HL-60 (cell line): Measurements from ENCODE around the gene LILRB4.

ENCODE experiments used
- DNase-seq, 2 experiments: peaks; one replicate each; pipeline ENCODE4 v3.0.0-alpha.2; 2010 to 2020; ENCODE audit warnings: low read depth in 1 of 2, low spot score in 1 of 2
- H3K27ac ChIP-seq: fragments of 250-450 bp; sonication (Bioruptor Pico); replicated peaks from 2 replicates; pipeline ENCODE4 v1.5.1; 2020; ENCODE audit warnings: mild to moderate bottlenecking, moderate library complexity
- H3K27me3 ChIP-seq: fragments of 250-450 bp; sonication (Bioruptor Pico); 2 replicates; pipeline ENCODE4 v1.5.1; 2021; ENCODE audit warnings: mild to moderate bottlenecking, moderate library complexity; ENCODE audit not compliant: insufficient read depth, poor library complexity, severe bottlenecking
- H3K4me3 ChIP-seq: replicated peaks from 2 replicates; pipeline ENCODE4 v1.5.1; 2011; ENCODE audit warnings: mild to moderate bottlenecking, control low read depth, low read length; ENCODE audit not compliant: insufficient read depth
- CTCF ChIP-seq: IDR thresholded peaks from one replicate; pipeline ENCODE4 v1.5.1; 2011; ENCODE audit warnings: low read length, control low read depth, inconsistent platforms; ENCODE audit not compliant: insufficient read depth
- GABPA ChIP-seq: IDR thresholded peaks from 2 replicates; pipeline ENCODE4 v1.6.1; 2012; ENCODE audit warnings: low read depth
- POLR2AphosphoS5 ChIP-seq: IDR thresholded peaks from 2 replicates; pipeline ENCODE4 v1.6.1; 2012; ENCODE audit warnings: low read depth
- REST ChIP-seq: IDR thresholded peaks from 2 replicates; pipeline ENCODE4 v1.6.1; 2012; ENCODE audit warnings: low read depth; ENCODE audit not compliant: insufficient replicate concordance
- SPI1 ChIP-seq: IDR thresholded peaks from 2 replicates; pipeline ENCODE4 v1.6.1; 2012; ENCODE audit warnings: low read depth, mild to moderate bottlenecking, borderline replicate concordance

LILRB4 gene

GRCh38 chr19:54665530-54665929, 2.7 kb downstream of the LILRB4 start:
- H3K27ac ChIP-seq: no peak overlapping the region
- no peak overlapping the region for H3K4me3 ChIP-seq
- peaks cover 3% of the 10 kb centered on the region for H3K27me3 ChIP-seq
- DNase-seq: no peak
- TF ChIP-seq SPI1 (no peak), GABPA (no peak), CTCF (no peak), POLR2AphosphoS5 (no peak), REST (no peak)

- no peak overlapping the region for H3K4me3 ChIP-seq
- no peak overlapping the region for H3K27ac ChIP-seq
- no peak for DNase-seq
- TF ChIP-seq REST: no peak
- TF ChIP-seq POLR2AphosphoS5: no peak
- TF ChIP-seq CTCF: no peak
- peaks cover 5% of the 10 kb centered on the region for H3K27me3 ChIP-seq
Measured at GRCh38 chr19:54667217-54667616, 4.4 kb downstream of the LILRB4 start.

DNA sequence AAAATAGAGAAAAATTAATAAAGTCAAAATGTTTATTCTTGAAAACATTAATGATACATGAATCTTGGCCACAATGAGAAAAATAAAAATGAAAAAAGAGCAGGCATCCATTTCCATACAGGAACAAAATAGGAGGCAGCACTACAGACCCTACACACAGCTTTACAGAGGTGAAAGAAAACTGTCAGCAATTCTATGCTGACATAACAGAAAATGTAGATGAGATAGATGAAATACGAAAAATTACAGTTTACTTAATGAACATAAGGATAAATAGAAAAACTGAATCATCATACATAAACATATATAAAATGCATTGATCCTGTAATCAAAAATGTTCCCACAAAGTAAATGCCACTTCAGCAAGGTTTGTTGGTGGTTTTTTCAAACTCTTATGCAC, 5.6 kb downstream of the LILRB4 start:
- no peak overlapping the region for H3K27ac ChIP-seq
- no peak for DNase-seq
- no peak for TF ChIP-seq POLR2AphosphoS5
- TF ChIP-seq REST: no peak
- no peak for TF ChIP-seq GABPA
- TF ChIP-seq CTCF: no peak
- TF ChIP-seq SPI1: no peak
- no peak overlapping the region for H3K4me3 ChIP-seq
- H3K27me3 ChIP-seq: peaks cover 5% of the 10 kb centered on the region
